ENCODE measurements around the gene ANKRD18A. TPM values are rescaled to one million over a fixed set of nuclear protein-coding genes. Genes with fewer than 3 reads are reported as not detected.

Gene ANKRD18A
- total and polyA plus RNA-seq, 7 donors: 0.03 to 1.5 TPM; not detected in 5

DNA sequence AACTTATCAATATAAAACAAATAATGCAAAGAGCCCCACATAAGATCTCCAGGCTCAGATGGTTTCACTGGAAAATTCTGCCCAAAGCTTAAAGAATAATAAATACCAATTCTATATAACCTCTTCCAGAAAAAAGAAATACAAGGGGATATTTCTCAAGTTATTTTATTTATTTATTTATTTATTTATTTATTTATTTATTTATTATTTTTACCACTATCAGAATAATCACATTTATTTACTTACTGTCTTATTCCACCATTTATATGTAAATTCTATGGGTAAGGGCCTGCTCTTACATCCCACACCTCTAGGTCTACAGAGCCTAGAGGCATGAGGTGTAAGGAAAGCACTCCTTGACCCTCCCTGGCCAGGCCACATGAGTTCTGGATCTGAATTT is 91.1 kb downstream of the ANKRD18A start:
- intact Hi-C loops (cut with DNase I): no loop called here
- Histone ChIP-seq H3K4me3 (no peak overlapping the region), H3K4me1 (no peaks in the 10 kb centered on the region), H3K27me3 (ENCODE audit: insufficient read depth in 3 of 3, low read length in 2 of 3) (no peaks in the 10 kb centered on the region), H3K9me3 (no peaks in the 10 kb centered on the region), H3K36me3 (ENCODE audit: insufficient read depth in 1 of 2, low read depth in 1 of 2) (no peaks in the 10 kb centered on the region), H3K27ac (no peak overlapping the region)
- DNase-seq (no peak), ATAC-seq (no peak)
- TF ChIP-seq, protein P1, sequence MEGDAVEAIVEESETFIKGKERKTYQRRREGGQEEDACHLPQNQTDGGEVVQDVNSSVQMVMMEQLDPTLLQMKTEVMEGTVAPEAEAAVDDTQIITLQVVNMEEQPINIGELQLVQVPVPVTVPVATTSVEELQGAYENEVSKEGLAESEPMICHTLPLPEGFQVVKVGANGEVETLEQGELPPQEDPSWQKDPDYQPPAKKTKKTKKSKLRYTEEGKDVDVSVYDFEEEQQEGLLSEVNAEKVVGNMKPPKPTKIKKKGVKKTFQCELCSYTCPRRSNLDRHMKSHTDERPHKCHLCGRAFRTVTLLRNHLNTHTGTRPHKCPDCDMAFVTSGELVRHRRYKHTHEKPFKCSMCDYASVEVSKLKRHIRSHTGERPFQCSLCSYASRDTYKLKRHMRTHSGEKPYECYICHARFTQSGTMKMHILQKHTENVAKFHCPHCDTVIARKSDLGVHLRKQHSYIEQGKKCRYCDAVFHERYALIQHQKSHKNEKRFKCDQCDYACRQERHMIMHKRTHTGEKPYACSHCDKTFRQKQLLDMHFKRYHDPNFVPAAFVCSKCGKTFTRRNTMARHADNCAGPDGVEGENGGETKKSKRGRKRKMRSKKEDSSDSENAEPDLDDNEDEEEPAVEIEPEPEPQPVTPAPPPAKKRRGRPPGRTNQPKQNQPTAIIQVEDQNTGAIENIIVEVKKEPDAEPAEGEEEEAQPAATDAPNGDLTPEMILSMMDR (IDR thresholded peaks at IDR 0.05): no peak

DNA sequence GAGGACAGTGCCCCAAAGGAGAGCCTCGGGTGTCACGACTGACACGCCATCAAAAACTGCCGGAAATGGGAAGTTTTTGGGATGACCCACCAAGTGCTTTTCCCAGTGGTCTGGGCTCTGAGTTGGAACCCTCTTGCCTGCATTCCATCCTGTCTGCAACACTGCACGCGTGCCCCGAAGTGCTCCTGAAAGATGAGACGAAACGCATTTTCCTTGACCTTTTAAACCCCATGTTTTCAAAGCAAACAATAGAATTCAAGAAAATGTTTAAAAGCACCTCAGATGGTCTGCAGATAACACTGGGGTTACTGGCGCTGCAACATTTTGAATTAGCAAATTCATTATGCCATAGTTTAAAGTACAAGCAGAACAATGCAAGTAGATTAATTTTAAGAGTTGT is 92.9 kb downstream of the ANKRD18A start:
- H3K4me1 ChIP-seq: no peaks in the 10 kb centered on the region
- H3K36me3 ChIP-seq (ENCODE audit: insufficient read depth in 1 of 2, low read depth in 1 of 2): no peaks in the 10 kb centered on the region
- no peak for DNase-seq
- no peaks in the 10 kb centered on the region for H3K9me3 ChIP-seq
- 20 to 31% (median 23%) methylated on average over 10 of the region's 10 CpGs for WGBS, 3 donors
- TF ChIP-seq, protein P1 (IDR thresholded peaks at IDR 0.05): no peak
- ATAC-seq: no peak
- intact Hi-C loops (cut with DNase I): no loop called here
- H3K4me3 ChIP-seq: no peak overlapping the region
- no peak overlapping the region for H3K27ac ChIP-seq
- H3K27me3 ChIP-seq (ENCODE audit: insufficient read depth in 3 of 3, low read length in 2 of 3): no peaks in the 10 kb centered on the region

DNA sequence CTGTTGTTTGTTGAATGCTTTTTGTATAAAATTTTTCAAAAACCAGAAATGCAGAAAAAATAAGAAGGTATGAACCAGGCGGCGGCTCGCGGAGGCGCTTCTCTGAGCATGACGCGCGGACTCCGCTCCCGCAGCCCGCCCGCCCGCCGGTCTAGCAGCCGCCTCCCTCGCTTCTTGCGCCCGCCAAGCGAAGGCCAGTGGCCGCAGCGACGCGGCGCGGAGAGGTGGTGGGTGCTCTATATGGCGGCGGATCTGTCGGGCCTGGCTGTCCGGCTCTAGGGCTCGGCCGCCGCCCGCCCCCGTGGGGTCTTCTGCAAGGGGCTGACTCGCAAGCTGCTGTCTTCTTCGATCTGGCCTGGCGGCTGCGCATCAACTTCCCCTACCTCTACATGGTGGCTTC is 93.8 kb downstream of the ANKRD18A start:
- DNase-seq (no peak), ATAC-seq (no peak)
- H3K36me3 ChIP-seq (ENCODE audit: insufficient read depth in 1 of 2, low read depth in 1 of 2): no peaks in the 10 kb centered on the region
- no peaks in the 10 kb centered on the region for H3K27me3 ChIP-seq (ENCODE audit: insufficient read depth in 3 of 3, low read length in 2 of 3)
- WGBS, 3 donors: 54 to 81% (median 69%) methylated on average over 37 to 38 of the region's 38 CpGs
- TF ChIP-seq, protein P1 (IDR thresholded peaks at IDR 0.05): no peak
- no peak overlapping the region for H3K4me3 ChIP-seq
- H3K4me1 ChIP-seq: no peaks in the 10 kb centered on the region
- no peaks in the 10 kb centered on the region for H3K9me3 ChIP-seq
- no peak overlapping the region for H3K27ac ChIP-seq
- intact Hi-C loops (cut with DNase I): no loop called here

DNA sequence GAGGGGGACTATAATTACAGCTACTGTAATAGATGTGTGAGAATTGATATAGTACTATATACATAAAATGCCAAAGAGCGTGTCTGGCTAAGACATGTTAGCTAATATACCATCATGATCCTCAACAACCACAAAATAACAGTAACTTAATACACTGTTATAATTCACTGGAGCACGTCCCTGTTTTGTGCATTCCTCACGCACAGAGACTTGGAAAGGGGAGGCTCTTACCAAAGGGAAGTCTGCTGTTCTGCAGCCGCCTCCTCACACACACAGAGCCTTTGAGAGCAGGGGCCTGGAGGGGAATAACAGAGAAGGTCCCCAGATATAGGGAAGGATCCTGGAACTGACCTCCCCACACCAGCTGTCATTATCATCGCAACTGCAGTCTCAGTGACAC is 97.3 kb downstream of the ANKRD18A start:
- ATAC-seq (no peak), DNase-seq (no peak)
- 36 to 47% (median 41%) methylated on average over 5 of the region's 5 CpGs for WGBS, 3 donors
- H3K4me1 ChIP-seq: no peaks in the 10 kb centered on the region
- no peak overlapping the region for H3K4me3 ChIP-seq
- H3K27ac ChIP-seq: no peak overlapping the region
- TF ChIP-seq, protein P1 (IDR thresholded peaks at IDR 0.05): no peak
- intact Hi-C loops (cut with DNase I): no loop called here
- H3K27me3 ChIP-seq (ENCODE audit: insufficient read depth in 3 of 3, low read length in 2 of 3): no peaks in the 10 kb centered on the region
- H3K9me3 ChIP-seq: no peaks in the 10 kb centered on the region
- no peaks in the 10 kb centered on the region for H3K36me3 ChIP-seq (ENCODE audit: insufficient read depth in 1 of 2, low read depth in 1 of 2)

DNA sequence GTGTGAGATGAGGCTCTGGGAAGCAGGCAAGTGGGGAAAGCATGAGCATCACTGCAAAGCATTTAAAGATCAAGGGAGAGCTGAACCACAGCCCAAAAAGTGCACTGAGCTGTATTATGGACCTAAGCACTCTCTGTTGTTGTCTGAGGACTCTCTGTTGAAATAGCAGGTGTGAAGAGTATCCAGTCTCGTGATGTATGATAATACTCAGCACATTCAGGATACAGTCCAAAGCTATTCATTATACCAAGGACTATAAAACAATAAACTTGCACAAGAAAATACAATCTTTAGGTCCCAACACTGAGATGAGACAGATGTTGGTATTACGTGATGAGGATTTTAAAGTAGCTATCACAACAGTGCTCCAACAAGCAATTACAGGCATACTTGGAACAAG is 98.6 kb downstream of the ANKRD18A start:
- Histone ChIP-seq H3K36me3 (ENCODE audit: insufficient read depth in 1 of 2, low read depth in 1 of 2) (no peaks in the 10 kb centered on the region), H3K27me3 (ENCODE audit: insufficient read depth in 3 of 3, low read length in 2 of 3) (no peaks in the 10 kb centered on the region), H3K27ac (no peak overlapping the region), H3K4me3 (no peak overlapping the region), H3K4me1 (no peaks in the 10 kb centered on the region), H3K9me3 (no peaks in the 10 kb centered on the region)
- ATAC-seq (no peak), DNase-seq (no peak)
- intact Hi-C loops (cut with DNase I): no loop called here
- TF ChIP-seq, protein P1 (IDR thresholded peaks at IDR 0.05): no peak
- whole genome bisulfite sequencing, 3 donors: 68 to 80% (median 79%) methylated on average over 2 of the region's 2 CpGs
